HG03442 (cell line): ENCODE results near the gene AK4.

Experiments used
- ATAC-seq: cut with Tn5 transposase; IDR thresholded peaks from one replicate; pipeline ENCODE4 v1.9.1; 2021; ENCODE audit warnings: mild to moderate bottlenecking, moderate library complexity; ENCODE audit not compliant: unreplicated experiment

Gene AK4

DNA sequence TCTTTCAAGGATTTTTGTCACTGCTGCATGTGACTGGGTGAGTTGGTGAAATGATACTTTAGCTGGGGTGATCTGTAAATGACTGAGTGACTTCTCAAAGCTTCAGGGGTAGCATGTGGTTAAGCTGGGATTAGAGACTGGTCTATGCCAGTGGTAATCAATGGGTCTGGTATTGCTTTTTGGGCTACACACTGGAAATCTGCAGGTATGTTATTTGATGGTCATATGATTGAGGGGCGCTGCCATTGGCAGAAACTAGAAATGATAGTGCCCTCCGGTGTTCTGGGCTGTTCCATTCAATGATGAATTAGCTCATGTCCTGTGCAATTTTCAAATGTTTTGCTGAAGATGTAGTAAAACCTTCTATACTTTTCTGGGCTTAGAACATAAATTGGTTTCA is 121.6 kb downstream of the AK4 start:
- no peak for ATAC-seq

DNA sequence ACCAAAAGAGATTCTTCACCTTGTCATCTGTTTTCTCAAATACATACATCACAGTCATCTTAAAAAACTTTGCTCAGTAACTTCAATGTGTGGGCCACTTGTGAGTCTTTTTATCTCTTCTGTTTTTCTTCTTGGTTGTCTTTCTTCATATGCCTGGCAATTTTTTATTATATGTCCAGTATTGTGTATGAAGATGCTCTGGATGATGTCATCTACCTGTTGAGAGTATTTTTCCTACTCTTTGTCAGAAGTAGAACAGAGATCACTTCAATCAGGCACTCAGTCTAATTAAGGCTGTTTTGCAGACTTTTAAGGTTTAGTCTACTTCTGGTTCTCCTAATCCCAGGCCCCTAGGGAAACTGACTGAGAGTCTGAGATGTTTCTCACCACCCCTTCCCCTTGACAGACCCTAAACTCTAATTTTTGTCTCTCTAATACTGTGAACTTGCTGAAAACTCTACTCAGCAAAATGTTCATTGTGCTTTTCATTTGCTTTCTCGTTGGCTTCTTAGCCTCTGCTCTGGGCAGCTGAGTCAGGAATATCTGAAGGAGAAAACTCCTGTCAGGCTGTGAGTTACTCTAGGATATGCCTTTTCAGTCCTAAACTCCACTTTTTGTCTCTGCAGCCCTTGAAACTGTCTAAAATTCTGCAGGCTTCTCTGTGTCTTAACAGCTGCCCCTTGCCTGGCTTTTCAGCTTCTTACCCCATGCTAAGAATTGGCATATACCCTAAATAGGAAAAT is 128.4 kb downstream of the AK4 start:
- ATAC-seq, result no peak

DNA sequence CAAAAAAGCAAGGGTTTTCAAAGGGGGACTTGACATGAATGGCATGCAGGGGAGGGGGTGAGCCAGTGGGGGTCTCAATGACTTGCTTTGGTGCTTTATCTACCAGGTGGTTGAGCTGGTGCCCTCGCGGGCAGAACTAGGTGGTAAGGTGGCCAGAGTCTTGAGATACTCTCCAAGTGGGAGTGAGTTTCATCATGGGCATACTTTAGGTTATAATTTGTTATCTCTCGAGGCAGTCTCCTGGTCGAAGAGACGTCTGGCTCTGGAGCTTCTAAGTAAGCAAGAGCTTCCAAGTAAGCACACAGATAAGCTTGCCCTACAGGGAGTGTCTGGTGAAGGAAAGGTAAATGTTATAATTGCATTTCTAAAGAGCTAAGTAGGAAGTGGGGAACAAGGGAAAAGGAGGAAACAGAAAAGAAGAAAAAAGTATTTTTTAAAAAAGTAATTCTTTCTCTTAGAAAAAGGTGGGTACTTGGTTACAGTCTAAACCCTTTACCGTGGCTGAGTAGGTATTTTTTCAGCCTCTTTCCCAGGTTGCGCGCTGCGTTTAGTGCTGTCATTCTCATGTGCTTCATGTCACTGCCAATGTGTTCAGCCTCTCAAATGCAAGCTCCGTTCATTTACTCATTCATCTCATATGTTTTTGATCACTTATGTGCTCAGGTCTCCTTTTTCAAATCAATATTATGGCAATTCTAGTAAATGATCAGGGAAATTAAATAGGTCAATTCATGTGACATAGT is 129.8 kb downstream of the AK4 start:
- ATAC-seq, result no peak

DNA sequence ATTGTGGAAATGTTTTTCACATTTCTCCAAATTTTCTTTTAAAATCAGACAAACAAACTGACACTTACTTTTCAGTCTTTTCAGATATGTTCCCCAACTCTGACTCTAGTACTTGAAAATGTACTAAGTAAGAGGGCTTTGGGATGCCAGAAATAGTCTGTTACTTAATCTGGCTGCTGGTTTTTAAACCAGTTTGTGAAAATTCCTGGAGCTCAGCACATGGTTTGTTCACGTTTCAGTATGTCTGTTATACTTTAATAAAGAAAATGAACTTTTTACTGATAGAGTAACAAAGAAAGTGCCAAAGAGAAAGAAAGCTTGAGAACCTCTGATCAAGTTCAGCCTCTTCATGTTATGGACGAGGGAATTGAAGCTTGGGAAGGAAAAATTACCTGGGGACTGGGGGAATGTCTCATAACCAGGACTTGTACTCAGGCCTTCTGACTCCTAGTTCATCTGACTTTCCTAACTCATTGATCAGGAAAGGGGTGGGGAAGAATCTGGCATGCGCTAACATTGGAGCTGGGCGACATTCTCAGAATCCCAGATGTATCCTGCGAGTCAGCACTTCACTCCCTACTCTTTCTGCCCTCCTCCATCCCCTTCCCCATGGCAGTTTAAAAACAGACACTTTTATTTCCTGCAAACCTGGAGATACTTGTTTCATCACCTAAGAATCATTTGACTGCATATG is 130.5 kb downstream of the AK4 start:
- no peak for ATAC-seq

DNA sequence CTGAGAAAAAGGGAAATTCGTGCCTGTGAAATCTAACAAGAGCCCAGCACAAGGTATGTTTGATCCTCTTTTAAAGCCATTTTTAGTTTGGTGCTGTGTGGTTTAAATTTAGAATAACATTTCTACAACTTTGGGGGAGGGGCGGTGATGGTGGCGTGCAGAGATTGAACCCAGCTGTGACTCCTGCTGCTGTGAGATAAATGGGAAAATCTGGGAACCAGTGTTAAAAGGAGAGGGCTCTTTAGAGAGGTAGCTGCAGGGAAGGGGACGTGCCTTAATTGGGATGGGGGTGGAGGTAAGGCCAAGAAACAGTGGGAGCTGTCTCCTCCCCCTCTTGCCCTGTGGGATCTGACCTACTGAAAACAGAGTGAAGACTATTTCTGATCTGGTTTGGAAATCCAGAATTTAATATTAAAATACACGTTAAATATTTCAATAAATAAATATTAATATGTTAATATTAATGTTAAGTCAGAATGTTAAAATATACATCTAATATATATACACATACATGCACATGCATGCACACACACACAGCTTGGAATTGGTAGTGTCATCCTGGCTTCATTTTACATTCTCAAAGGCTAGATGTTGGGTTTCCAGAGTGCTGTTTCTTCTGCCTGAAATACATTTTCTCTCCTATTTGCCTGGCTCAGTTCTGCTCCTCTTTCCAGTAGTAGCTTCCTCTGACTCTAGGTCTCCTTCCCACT is 131.2 kb downstream of the AK4 start:
- ATAC-seq, result no peak
